ENCODE measurements around the gene UPF1.

Gene UPF1

GRCh38 chr19:18857223-18857622 is 25.5 kb downstream of the UPF1 start:
- DNase-seq (ENCODE audit: low read depth, low spot score) = no peak

- no peak for DNase-seq (ENCODE audit: low read depth, low spot score)
Measured at GRCh38 chr19:18858906-18859646, 27.3 kb downstream of the UPF1 start.

- DNase-seq (ENCODE audit: low read depth, low spot score) = no peak
Measured at GRCh38 chr19:18859676-18860301, 28.0 kb downstream of the UPF1 start.

GRCh38 chr19:18860302-18860700 is 28.5 kb downstream of the UPF1 start:
- no peak for DNase-seq (ENCODE audit: low read depth, low spot score)

- DNase-seq (ENCODE audit: low read depth, low spot score) = no peak
Measured at GRCh38 chr19:18860725-18861124, 29.0 kb downstream of the UPF1 start.

- DNase-seq (ENCODE audit: low read depth, low spot score) = no peak
Measured at GRCh38 chr19:18861235-18861634, 29.5 kb downstream of the UPF1 start.

GRCh38 chr19:18861917-18862316 is 30.2 kb downstream of the UPF1 start:
- DNase-seq (ENCODE audit: low read depth, low spot score) = no peak

GRCh38 chr19:18862976-18863842 is 31.4 kb downstream of the UPF1 start:
- DNase-seq (ENCODE audit: low read depth, low spot score) = no peak

GRCh38 chr19:18863843-18864362 is 32.1 kb downstream of the UPF1 start:
- no peak for DNase-seq (ENCODE audit: low read depth, low spot score)

- DNase-seq (ENCODE audit: low read depth, low spot score) = no peak
Measured at GRCh38 chr19:18865106-18865972, 33.6 kb downstream of the UPF1 start.

- DNase-seq (ENCODE audit: low read depth, low spot score) = peak; percentile 90
Measured at GRCh38 chr19:18865973-18866799, 34.4 kb downstream of the UPF1 start.

- no peak for DNase-seq (ENCODE audit: low read depth, low spot score)
Measured at GRCh38 chr19:18866800-18867123, 35.0 kb downstream of the UPF1 start.

- no peak for DNase-seq (ENCODE audit: low read depth, low spot score)
Measured at GRCh38 chr19:18867199-18867598, 35.4 kb downstream of the UPF1 start.

GRCh38 chr19:18867751-18868150 is 36.0 kb downstream of the UPF1 start:
- DNase-seq (ENCODE audit: low read depth, low spot score) = peak; percentile 57

GRCh38 chr19:18868380-18869022 is 36.7 kb downstream of the UPF1 start:
- DNase-seq (ENCODE audit: low read depth, low spot score) = peak; percentile 55

GRCh38 chr19:18869023-18869618 is 37.4 kb downstream of the UPF1 start:
- DNase-seq (ENCODE audit: low read depth, low spot score) = no peak

GRCh38 chr19:18869781-18870530 is 38.2 kb downstream of the UPF1 start:
- no peak for DNase-seq (ENCODE audit: low read depth, low spot score)

- no peak for DNase-seq (ENCODE audit: low read depth, low spot score)
Measured at GRCh38 chr19:18870531-18871172, 38.9 kb downstream of the UPF1 start.

Measured in ELF-1 (cell line).